Left renal cortex interstitium (tissue), 4 donors: ENCODE results near the gene PLCL1. TPM values are rescaled to one million over a fixed set of nuclear protein-coding genes. Genes with fewer than 3 reads are reported as not detected.

Experiments used
- DNase-seq, 4 donors: peaks; one replicate each; pipeline ENCODE4 v3.0.0-alpha.2; 2013; ENCODE audit warnings: low read depth in 4 of 4, low spot score in 2 of 4, missing footprints in 1 of 4
- polyA plus RNA-seq, 4 donors: library from polyadenylated mRNA; unstranded; fragments of 120-200 nt; gene quantifications; one replicate each; pipeline ENCODE4 v1.2.1, GENCODE V29; 2013; ENCODE audit not compliant: insufficient read length in 4 of 4

PLCL1 gene
- polyA plus RNA-seq, 4 donors = 14.2 to 23.3 (median 15.3) TPM

GRCh38 chr2:198097630-198098029 is 293.2 kb downstream of the PLCL1 start:
- DNase-seq = no peak

GRCh38 chr2:198098386-198098785 is 294.0 kb downstream of the PLCL1 start:
- DNase-seq = no peak

GRCh38 chr2:198098918-198099317 is 294.5 kb downstream of the PLCL1 start:
- DNase-seq = no peak

GRCh38 chr2:198100346-198100745 is 296.0 kb downstream of the PLCL1 start:
- DNase-seq = no peak

GRCh38 chr2:198101688-198102087 is 297.3 kb downstream of the PLCL1 start:
- no peak for DNase-seq

- no peak for DNase-seq
Observed at GRCh38 chr2:198102120-198102519, 297.7 kb downstream of the PLCL1 start.

GRCh38 chr2:198102856-198103255 is 298.5 kb downstream of the PLCL1 start:
- DNase-seq = no peak

GRCh38 chr2:198106621-198107385 is 302.4 kb downstream of the PLCL1 start:
- DNase-seq = no peak

GRCh38 chr2:198113316-198113715 is 308.9 kb downstream of the PLCL1 start:
- DNase-seq = no peak

- no peak for DNase-seq
Observed at GRCh38 chr2:198114064-198114463, 309.7 kb downstream of the PLCL1 start.

- DNase-seq = no peak
Observed at GRCh38 chr2:198115201-198115600, 310.8 kb downstream of the PLCL1 start.

- peak in 1 of 4 donors; percentile 8 for DNase-seq
Observed at GRCh38 chr2:198116756-198117155, 312.4 kb downstream of the PLCL1 start.

- no peak for DNase-seq
Observed at GRCh38 chr2:198117406-198118041, 313.1 kb downstream of the PLCL1 start.

- peak in 1 of 4 donors; percentile 43 for DNase-seq
Observed at GRCh38 chr2:198127627-198128026, 323.2 kb downstream of the PLCL1 start.

- no peak for DNase-seq
Observed at GRCh38 chr2:198129609-198130008, 325.2 kb downstream of the PLCL1 start.

GRCh38 chr2:198134293-198134955 is 330.0 kb downstream of the PLCL1 start:
- no peak for DNase-seq

GRCh38 chr2:198135481-198135934 is 331.1 kb downstream of the PLCL1 start:
- DNase-seq = no peak

- DNase-seq = no peak
Observed at GRCh38 chr2:198136142-198136541, 331.7 kb downstream of the PLCL1 start.

GRCh38 chr2:198137733-198138132 is 333.3 kb downstream of the PLCL1 start:
- DNase-seq = no peak

- DNase-seq = no peak
Observed at GRCh38 chr2:198141726-198142125, 337.3 kb downstream of the PLCL1 start.

- no peak for DNase-seq
Observed at GRCh38 chr2:198143156-198143555, 338.8 kb downstream of the PLCL1 start.

- no peak for DNase-seq
Observed at GRCh38 chr2:198143793-198144192, 339.4 kb downstream of the PLCL1 start.
